GM12891 (cell line): ENCODE results near the gene ARHGEF17. TPM values are rescaled to one million over a fixed set of nuclear protein-coding genes. Genes with fewer than 3 reads are reported as not detected.

Experiments used
- DNase-seq: peaks from one replicate; pipeline ENCODE4 v3.0.0; 2011; ENCODE audit warnings: low spot score; ENCODE audit not compliant: insufficient read length
- FAIRE-seq: peaks from 2 replicates; lab custom pipeline; 2011; peaks lifted over from hg19 to GRCh38; lab: Jason Lieb, UNC
- PAX5 ChIP-seq: IDR thresholded peaks from 2 replicates; pipeline ENCODE4 v1.6.1; 2011; ENCODE audit warnings: low read length, moderate library complexity, mild to moderate bottlenecking; ENCODE audit not compliant: insufficient read depth, severe bottlenecking
- POLR2A ChIP-seq: IDR thresholded peaks from 2 replicates; pipeline ENCODE4 v1.6.1; 2011; ENCODE audit warnings: low read depth, low read length, control low read depth
- POLR2AphosphoS5 ChIP-seq: IDR thresholded peaks from 2 replicates; pipeline ENCODE4 v1.6.1; 2011; ENCODE audit warnings: low read depth, low read length, control low read depth
- POU2F2 ChIP-seq: IDR thresholded peaks from 2 replicates; pipeline ENCODE4 v1.6.1; 2011; ENCODE audit warnings: low read depth, mild to moderate bottlenecking, control low read depth, low read length, moderate library complexity
- SPI1 ChIP-seq: IDR thresholded peaks from 2 replicates; pipeline ENCODE4 v1.6.1; 2011; ENCODE audit warnings: low read depth, low read length, control low read depth
- TAF1 ChIP-seq: IDR thresholded peaks from 2 replicates; pipeline ENCODE4 v1.6.1; 2011; ENCODE audit warnings: low read depth, low read length, control low read depth
- polyA plus RNA-seq: library from polyadenylated mRNA; unstranded; fragments of >200 nt; gene quantifications from one replicate; pipeline ENCODE4 v1.2.1, GENCODE V29; 2012; ENCODE audit warnings: low read depth, missing spikeins, inconsistent platforms; ENCODE audit not compliant: missing spikeins

The ARHGEF17 gene, protein sequence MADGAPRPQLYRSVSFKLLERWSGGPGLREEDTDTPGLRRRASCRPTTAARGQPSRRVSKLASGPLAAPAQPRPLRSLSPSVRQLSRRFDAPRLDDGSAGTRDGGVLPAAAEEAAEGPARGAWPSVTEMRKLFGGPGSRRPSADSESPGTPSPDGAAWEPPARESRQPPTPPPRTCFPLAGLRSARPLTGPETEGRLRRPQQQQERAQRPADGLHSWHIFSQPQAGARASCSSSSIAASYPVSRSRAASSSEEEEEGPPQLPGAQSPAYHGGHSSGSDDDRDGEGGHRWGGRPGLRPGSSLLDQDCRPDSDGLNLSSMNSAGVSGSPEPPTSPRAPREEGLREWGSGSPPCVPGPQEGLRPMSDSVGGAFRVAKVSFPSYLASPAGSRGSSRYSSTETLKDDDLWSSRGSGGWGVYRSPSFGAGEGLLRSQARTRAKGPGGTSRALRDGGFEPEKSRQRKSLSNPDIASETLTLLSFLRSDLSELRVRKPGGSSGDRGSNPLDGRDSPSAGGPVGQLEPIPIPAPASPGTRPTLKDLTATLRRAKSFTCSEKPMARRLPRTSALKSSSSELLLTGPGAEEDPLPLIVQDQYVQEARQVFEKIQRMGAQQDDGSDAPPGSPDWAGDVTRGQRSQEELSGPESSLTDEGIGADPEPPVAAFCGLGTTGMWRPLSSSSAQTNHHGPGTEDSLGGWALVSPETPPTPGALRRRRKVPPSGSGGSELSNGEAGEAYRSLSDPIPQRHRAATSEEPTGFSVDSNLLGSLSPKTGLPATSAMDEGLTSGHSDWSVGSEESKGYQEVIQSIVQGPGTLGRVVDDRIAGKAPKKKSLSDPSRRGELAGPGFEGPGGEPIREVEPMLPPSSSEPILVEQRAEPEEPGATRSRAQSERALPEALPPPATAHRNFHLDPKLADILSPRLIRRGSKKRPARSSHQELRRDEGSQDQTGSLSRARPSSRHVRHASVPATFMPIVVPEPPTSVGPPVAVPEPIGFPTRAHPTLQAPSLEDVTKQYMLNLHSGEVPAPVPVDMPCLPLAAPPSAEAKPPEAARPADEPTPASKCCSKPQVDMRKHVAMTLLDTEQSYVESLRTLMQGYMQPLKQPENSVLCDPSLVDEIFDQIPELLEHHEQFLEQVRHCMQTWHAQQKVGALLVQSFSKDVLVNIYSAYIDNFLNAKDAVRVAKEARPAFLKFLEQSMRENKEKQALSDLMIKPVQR (N-terminal part only)
- polyA plus RNA-seq: 2.6 TPM

DNA sequence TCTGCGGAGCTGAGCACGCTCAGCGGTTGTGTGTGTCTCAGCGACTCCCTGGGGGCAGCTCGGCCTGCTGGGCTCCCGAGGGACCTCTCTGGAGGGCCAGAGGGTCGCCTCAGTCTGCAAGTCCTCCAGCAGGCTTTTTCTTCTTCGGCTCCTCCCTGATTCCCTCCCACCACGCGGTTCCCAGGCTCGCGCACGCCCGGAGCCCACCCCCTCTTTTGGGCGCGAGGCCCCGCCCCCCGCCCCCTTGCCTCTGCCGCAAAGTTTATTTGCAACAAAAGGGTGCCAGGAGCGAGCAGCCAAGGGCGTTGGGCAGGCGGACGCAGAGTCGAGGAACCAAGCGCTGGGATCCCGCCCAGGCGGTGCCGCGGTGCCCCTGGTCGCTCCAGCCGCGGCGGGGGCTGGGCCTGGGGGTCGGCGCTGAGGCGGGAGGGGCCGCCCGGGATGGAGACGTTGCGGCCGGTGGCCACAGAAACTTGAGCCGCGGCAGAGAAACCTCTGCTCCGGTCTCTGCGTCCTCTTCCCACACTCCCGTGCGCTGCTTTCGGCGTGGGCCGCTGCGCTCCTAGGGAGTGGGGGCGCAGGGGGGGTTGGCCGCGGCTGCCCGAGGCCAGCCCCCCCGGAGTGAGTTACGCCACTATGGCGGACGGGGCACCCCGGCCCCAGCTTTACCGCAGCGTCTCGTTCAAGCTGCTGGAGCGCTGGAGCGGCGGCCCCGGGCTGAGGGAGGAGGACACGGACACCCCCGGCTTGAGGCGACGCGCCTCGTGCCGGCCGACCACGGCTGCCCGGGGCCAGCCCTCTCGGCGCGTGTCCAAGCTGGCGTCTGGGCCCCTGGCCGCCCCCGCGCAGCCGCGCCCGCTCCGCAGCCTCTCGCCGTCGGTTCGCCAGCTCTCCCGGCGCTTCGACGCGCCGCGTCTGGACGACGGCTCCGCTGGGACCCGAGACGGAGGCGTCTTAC lies at the start of gene ARHGEF17:
TSS of gene ARHGEF17 (plus strand) at position 274 of the 958 bp plus-strand sequence. CDS start at position 637, 363 bp downstream.
- TF ChIP-seq POU2F2 (no peak), PAX5 (no peak), POLR2A (no peak), TAF1 (no peak), POLR2AphosphoS5 (no peak), SPI1 (no peak)
- FAIRE-seq (peak; percentile 85), DNase-seq (peak; percentile 57)

DNA sequence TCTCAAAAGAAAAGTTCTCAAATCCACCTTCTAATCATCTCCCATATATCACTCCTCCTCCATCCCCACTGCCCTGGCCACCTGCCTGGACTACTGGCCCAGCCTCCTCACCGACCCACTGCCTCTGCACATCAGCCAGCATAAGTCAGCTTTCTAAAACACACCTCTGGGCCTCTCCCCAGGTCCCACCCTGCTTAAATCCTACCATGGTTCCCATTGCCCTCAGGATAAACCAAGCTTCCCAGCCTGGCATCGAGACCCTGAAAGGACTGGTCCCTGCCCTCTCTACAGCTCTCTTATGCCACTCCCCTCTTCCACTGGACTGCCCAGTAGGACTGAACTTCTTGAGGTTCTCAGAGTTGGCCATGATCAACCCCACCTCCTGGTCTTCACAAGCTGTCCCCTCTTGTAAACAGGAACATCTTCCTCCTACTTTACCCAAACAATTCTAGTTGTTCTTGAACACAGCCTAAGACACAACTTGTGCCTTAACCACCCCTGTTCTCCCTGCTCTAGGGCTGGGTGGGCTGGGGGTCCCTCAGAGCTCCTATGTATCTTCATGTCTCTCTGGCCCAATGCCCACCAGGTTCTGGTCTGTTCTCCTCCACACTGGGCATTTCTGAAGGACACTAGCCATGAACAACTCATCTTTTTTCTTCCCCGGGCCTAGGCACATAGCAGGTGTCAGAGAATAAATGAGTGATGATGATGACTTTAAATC lies 48.5 kb upstream of the ARHGEF17 start:
- FAIRE-seq (no peak), DNase-seq (no peak)
- TF ChIP-seq POLR2AphosphoS5: no peak
- TF ChIP-seq SPI1: no peak
- no peak for TF ChIP-seq POU2F2
- TF ChIP-seq PAX5: no peak
- no peak for TF ChIP-seq TAF1
- TF ChIP-seq POLR2A: no peak

DNA sequence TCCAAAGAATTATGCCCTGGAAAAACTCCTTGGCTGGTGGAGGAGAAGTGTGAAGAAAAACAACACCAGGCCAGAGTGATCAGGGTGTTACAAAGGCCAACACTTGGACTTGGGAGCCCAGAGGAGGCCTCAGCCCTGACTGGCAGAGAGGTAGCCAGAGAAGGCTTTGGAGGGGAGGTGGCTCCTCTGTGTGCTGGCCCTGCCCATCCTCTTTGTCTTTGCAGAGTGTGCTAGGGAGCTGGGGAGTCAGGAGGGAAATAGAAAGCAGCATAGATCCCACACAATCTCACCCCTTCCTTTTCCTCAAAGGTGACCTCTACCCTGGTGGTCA lies 48.0 kb upstream of the ARHGEF17 start:
- DNase-seq (no peak), FAIRE-seq (no peak)
- TF ChIP-seq TAF1: no peak
- no peak for TF ChIP-seq POLR2A
- no peak for TF ChIP-seq POLR2AphosphoS5
- TF ChIP-seq PAX5: no peak
- TF ChIP-seq POU2F2: no peak
- no peak for TF ChIP-seq SPI1

DNA sequence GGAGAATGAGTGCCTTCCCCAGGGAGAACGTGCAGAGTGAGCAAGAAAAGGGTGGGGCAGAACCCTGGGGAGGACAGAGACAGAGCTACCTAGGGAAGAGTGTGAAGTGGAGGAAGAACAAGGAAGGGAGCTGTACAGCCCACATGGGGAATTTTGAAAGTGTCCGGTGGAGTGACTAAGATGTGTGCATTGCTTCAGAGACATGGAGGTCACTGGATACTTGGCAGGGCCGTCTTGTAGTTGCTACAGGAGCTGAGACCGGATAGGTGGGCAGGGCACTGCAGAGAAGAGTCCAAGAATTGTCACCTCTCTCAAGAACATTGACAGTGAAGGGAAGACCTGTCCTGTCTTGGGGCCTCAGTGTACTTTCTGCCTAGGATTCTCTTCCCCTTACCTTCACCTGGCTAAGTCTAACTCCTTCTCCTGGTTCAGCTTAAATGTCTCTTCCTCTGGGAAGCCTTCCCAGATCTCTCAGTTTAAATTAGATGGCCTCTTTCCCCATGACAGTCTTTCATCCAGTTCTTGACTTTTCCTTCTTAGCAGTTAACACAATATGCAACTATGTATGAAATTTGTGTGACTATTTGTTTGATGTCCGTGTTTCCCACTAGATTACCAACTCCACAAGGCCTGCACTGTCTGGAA lies 45.1 kb upstream of the ARHGEF17 start:
- FAIRE-seq (peak; percentile 50), DNase-seq (no peak)
- no peak for TF ChIP-seq SPI1
- no peak for TF ChIP-seq POU2F2
- no peak for TF ChIP-seq POLR2AphosphoS5
- TF ChIP-seq TAF1: no peak
- no peak for TF ChIP-seq PAX5
- no peak for TF ChIP-seq POLR2A

DNA sequence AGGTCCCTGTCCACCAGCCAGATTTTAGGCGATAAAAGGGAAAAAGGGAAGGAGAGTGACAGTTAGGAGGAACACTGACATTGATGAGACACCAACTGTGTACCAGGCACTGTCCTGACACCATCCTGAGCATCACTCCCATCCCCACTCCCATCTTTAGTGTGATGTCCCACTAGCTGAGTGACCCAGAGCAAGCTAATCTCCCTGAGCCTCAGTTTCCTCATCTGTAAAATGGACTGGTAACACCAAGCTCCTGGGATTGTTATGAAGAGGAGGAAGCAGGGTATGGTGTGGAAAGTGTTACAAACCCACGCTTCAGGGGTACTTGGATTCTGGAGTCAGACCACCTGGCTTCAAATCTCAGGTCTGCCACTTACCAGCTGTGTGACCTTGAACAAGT lies 44.4 kb upstream of the ARHGEF17 start:
- no peak for TF ChIP-seq SPI1
- no peak for TF ChIP-seq POLR2AphosphoS5
- TF ChIP-seq PAX5: no peak
- no peak for TF ChIP-seq POU2F2
- no peak for TF ChIP-seq POLR2A
- TF ChIP-seq TAF1: no peak
- DNase-seq (no peak), FAIRE-seq (no peak)

DNA sequence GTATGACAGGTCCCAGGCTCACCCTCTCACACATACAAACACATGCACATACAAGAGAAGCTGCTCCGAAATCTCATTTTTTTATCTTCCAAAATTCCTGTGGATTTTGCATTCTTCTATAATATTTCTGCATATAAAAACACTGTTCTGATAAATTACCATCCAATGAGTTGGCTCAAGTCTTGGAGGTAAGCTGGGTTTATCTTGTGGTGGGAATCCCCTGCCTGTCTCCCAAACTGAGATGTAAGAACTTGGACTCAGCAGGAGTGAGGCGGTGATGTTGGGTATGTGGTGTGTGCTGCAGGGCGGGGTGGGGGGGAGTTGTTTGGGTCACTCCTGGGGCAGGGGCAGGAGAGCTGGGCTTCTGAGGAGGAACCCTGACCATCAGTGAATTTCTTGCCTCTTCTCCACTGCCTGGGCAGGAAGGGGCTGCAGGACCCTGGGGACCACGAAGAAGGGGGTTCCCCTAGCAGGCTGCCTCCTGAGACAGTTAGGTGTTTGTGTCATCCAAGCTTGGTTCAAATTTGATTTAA lies 42.7 kb upstream of the ARHGEF17 start:
- DNase-seq (no peak), FAIRE-seq (no peak)
- TF ChIP-seq SPI1: no peak
- TF ChIP-seq POU2F2: no peak
- no peak for TF ChIP-seq TAF1
- TF ChIP-seq POLR2A: no peak
- no peak for TF ChIP-seq POLR2AphosphoS5
- no peak for TF ChIP-seq PAX5

DNA sequence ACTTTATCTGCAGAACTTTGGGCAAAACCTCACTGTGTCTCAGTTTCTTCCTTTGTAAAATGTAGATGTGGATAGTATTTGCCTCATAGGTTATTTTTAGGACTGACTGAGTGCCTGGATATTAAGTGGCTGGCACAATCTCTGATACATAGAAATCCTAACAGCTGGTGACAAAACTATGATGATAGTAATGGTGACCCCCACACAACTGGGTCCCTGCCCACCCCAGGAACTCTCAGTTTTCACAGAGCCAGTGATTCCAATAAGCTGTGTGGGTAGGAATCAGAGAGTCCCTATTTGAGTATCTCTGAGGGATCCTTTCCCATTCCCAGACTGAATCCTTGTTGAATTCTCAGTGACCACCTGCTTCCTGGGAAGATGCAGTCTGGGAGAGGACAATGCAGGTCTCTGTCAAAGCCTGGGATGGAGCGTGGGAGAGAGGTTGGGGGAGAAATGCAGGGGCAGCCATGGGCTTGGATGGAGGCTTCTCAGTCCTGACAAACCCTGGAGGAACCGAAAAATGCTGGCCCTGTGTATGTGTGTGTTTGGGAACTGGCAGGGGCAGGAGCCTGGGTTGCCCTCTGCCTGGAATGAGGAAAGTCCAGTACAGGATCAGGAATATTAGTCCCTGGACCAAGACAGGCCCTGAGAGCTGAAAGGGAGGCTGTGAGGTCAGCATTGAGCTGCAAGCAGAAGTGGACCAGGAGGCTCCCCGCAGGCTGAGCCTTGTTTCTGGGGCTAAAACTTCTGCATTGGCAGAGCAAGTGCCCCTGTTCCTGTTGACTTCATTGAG lies 42.0 kb upstream of the ARHGEF17 start:
- no peak for DNase-seq
- no peak for TF ChIP-seq SPI1
- no peak for TF ChIP-seq POLR2A
- no peak for TF ChIP-seq TAF1
- no peak for TF ChIP-seq POLR2AphosphoS5
- TF ChIP-seq PAX5: no peak
- TF ChIP-seq POU2F2: no peak
- no peak for FAIRE-seq
